SK-N-MC (cell line): ENCODE data around the gene PYM1.
"Not testable (repeated sequence)": the region's sequence is repeated elsewhere in the genome, so short reads cannot be mapped to it uniquely, and the experiment has no call there.

Experiments
- FOXP2 ChIP-seq: optimal IDR thresholded peaks from 2 replicates; pipeline ENCODE3; 2011; ENCODE audit warnings: mild to moderate bottlenecking, moderate library complexity; ENCODE audit not compliant: insufficient read depth; ENCODE audit errors: extremely low read length, control extremely low read depth
- POLR2AphosphoS5 ChIP-seq: IDR thresholded peaks from 2 replicates; pipeline ENCODE4 v1.6.1; 2012; ENCODE audit warnings: mild to moderate bottlenecking, low read depth, low read length, borderline replicate concordance

DNA sequence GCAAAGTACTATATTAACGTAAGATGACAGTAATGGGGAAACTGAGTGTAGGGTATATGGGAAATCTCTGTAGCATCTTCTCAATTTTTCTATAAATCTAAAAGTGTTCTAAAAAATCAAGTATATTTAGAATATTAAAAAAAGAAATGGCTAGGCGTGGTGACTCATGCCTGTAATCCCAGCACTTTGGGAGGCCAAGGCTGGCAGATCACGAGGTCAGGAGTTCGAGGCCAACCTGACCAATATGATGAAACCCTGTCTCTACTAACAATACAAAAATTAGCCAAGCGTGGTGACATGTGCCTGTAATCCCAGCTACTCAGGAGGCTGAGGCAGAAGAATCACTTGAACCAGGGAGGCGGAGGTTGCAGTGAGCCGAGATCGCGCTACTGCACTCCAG lies 4.0 kb downstream of the PYM1 start:
- TF ChIP-seq FOXP2, POLR2AphosphoS5: not testable (repeated sequence)
